Nephron (organoid): Measurements from ENCODE around the gene MEGF9.

Experiments used
- H3K27ac Mint-ChIP-seq, 3 experiments: 2 replicates each; pipeline ENCODE4 v1.8.0; 2020; ENCODE audit warnings: mixed read lengths in 3 of 3, mild to moderate bottlenecking in 2 of 3, moderate library complexity in 1 of 3
- H3K27me3 Mint-ChIP-seq: 2 replicates; pipeline ENCODE4 v1.8.0; 2021; ENCODE audit warnings: low read depth, mild to moderate bottlenecking, moderate library complexity, mixed read lengths
- H3K36me3 Mint-ChIP-seq: 2 replicates; pipeline ENCODE4 v1.8.0; 2020; ENCODE audit warnings: low read depth, mixed read lengths
- H3K4me1 Mint-ChIP-seq: 2 replicates; pipeline ENCODE4 v1.8.0; 2020; ENCODE audit warnings: mixed read lengths
- H3K4me3 Mint-ChIP-seq, 3 experiments: 2 replicates each; pipeline ENCODE4 v1.8.0; 2020; ENCODE audit warnings: mild to moderate bottlenecking in 3 of 3, mixed read lengths in 3 of 3, moderate library complexity in 2 of 3
- H3K9me3 Mint-ChIP-seq: 2 replicates; pipeline ENCODE4 v1.8.0; 2020; ENCODE audit warnings: mixed read lengths
- CTCF ChIP-seq, 3 experiments: fragments of 200-600 bp; sonication (generic); IDR thresholded peaks; one replicate each; pipeline ENCODE4 v1.5.0; 2021; ENCODE audit warnings: antibody characterized with exemption in 3 of 3; ENCODE audit not compliant: unreplicated experiment in 3 of 3

Gene MEGF9

GRCh38 chr9:120619751-120620655 is 94.3 kb downstream of the MEGF9 start:
- peaks cover 3% of the 10 kb centered on the region for H3K36me3 Mint-ChIP-seq
- H3K4me1 Mint-ChIP-seq: peaks cover 4% of the 10 kb centered on the region
- peaks cover under 1% of the 10 kb centered on the region for H3K27me3 Mint-ChIP-seq
- no peaks in the 10 kb centered on the region for H3K9me3 Mint-ChIP-seq
- peak; percentile 83 to 87 (median 87) for TF ChIP-seq CTCF (IDR thresholded peaks at IDR 0.05; ENCODE audit: unreplicated experiment in 3 of 3)
- no peak overlapping the region for H3K27ac Mint-ChIP-seq
- H3K4me3 Mint-ChIP-seq: no peak overlapping the region

- Mint-ChIP-seq H3K36me3 (peaks cover 3% of the 10 kb centered on the region), H3K4me1 (peaks cover 4% of the 10 kb centered on the region), H3K27me3 (no peaks in the 10 kb centered on the region), H3K9me3 (no peaks in the 10 kb centered on the region), H3K27ac (no peak overlapping the region), H3K4me3 (no peak overlapping the region)
- no peak for TF ChIP-seq CTCF (IDR thresholded peaks at IDR 0.05; ENCODE audit: unreplicated experiment in 3 of 3)
Observed at GRCh38 chr9:120616966-120617935, 97.0 kb downstream of the MEGF9 start.

- H3K9me3 Mint-ChIP-seq: no peaks in the 10 kb centered on the region
- H3K4me3 Mint-ChIP-seq: no peak overlapping the region
- peak in 2 of 3 experiments; percentile 18 to 24 for TF ChIP-seq CTCF (IDR thresholded peaks at IDR 0.05; ENCODE audit: unreplicated experiment in 3 of 3)
- no peaks in the 10 kb centered on the region for H3K4me1 Mint-ChIP-seq
- no peak overlapping the region for H3K27ac Mint-ChIP-seq
- no peaks in the 10 kb centered on the region for H3K27me3 Mint-ChIP-seq
- H3K36me3 Mint-ChIP-seq: peaks cover 19% of the 10 kb centered on the region
Observed at GRCh38 chr9:120612218-120612617, 102.1 kb downstream of the MEGF9 start.

- Mint-ChIP-seq H3K27me3 (no peaks in the 10 kb centered on the region), H3K9me3 (no peaks in the 10 kb centered on the region), H3K36me3 (peaks cover 20% of the 10 kb centered on the region), H3K4me1 (no peaks in the 10 kb centered on the region), H3K27ac (no peak overlapping the region), H3K4me3 (no peak overlapping the region)
- TF ChIP-seq CTCF (IDR thresholded peaks at IDR 0.05; ENCODE audit: unreplicated experiment in 3 of 3): no peak
Observed at GRCh38 chr9:120611690-120612068, 102.6 kb downstream of the MEGF9 start.

GRCh38 chr9:120610975-120611689 is 103.1 kb downstream of the MEGF9 start:
- no peaks in the 10 kb centered on the region for H3K27me3 Mint-ChIP-seq

More at GRCh38 chr9:120610975-120611689, 103.1 kb downstream of the MEGF9 start:
- H3K36me3 Mint-ChIP-seq: peaks cover 20% of the 10 kb centered on the region
- TF ChIP-seq CTCF (IDR thresholded peaks at IDR 0.05; ENCODE audit: unreplicated experiment in 3 of 3): peak in 1 of 3 experiments; percentile 34
- H3K9me3 Mint-ChIP-seq: no peaks in the 10 kb centered on the region
- no peak overlapping the region for H3K4me3 Mint-ChIP-seq
- no peak overlapping the region for H3K27ac Mint-ChIP-seq
- H3K4me1 Mint-ChIP-seq: no peaks in the 10 kb centered on the region
